Endothelial cell of umbilical vein (primary cell): ENCODE results near the gene SFMBT2.

Experiments
- EZH2 ChIP-seq: IDR thresholded peaks from 2 replicates; pipeline ENCODE4 v1.6.1; 2012; ENCODE audit warnings: borderline replicate concordance, low read depth, mild to moderate bottlenecking, moderate library complexity, low read length, inconsistent platforms; ENCODE audit not compliant: severe bottlenecking
- GATA2 ChIP-seq: IDR thresholded peaks from 2 replicates; pipeline ENCODE4 v1.7.0; 2011; ENCODE audit warnings: low read depth, mild to moderate bottlenecking, moderate library complexity, mixed read lengths, low read length; ENCODE audit not compliant: insufficient read length, insufficient read depth
- JUN ChIP-seq: IDR thresholded peaks from 2 replicates; pipeline ENCODE4 v1.6.1; 2011; ENCODE audit warnings: borderline replicate concordance, low read depth; ENCODE audit not compliant: insufficient read length, insufficient read depth
- MYC ChIP-seq: IDR thresholded peaks from one replicate; pipeline ENCODE4 v1.6.1; 2011; ENCODE audit warnings: mild to moderate bottlenecking, low read depth, low read length
- POLR2A ChIP-seq: IDR thresholded peaks from 2 replicates; pipeline ENCODE4 v1.6.1; 2012; ENCODE audit warnings: low read depth, mild to moderate bottlenecking, control low read depth, low read length
- POLR2AphosphoS5 ChIP-seq: IDR thresholded peaks from 2 replicates; pipeline ENCODE4 v1.6.1; 2012; ENCODE audit warnings: low read depth, mild to moderate bottlenecking, control low read depth, low read length, moderate library complexity; ENCODE audit not compliant: insufficient read depth
- TF ChIP-seq, protein P1 (sequence below), 2 donors: IDR thresholded peaks; 1 replicate in 1 of 2; 2 replicates in 1 of 2; pipeline ENCODE4 v1.5.1; 2011; ENCODE audit warnings: low read length in 2 of 2, mild to moderate bottlenecking in 2 of 2, moderate library complexity in 2 of 2, control low read depth in 1 of 2, inconsistent platforms in 1 of 2, low read depth in 1 of 2; ENCODE audit not compliant: insufficient read depth in 1 of 2; ENCODE audit errors: extremely low read depth in 1 of 2
- TF ChIP-seq, protein P2 (sequence below): IDR thresholded peaks from 2 replicates; pipeline ENCODE4 v1.6.1; 2011; ENCODE audit not compliant: insufficient read depth, insufficient read length

DNA sequence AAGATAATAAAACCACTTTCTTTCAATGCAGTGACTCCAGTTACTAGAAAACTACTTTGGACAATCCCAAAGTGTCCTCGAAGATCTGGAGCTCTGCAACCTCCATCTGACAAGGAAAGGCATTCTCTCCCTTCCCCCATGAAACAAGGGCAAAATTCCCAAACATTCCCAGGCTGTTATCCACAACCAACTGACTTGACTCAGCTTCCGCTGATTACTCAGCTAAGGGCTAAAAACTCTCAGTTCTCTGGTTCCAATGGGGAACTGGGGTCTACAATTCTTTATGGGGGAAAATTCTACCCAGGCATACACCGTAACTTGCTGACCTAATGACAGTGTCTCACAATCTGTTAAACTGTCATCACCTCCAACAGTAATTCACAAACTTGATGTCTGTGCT is 48.4 kb downstream of the SFMBT2 start:
- TF ChIP-seq, protein P1, sequence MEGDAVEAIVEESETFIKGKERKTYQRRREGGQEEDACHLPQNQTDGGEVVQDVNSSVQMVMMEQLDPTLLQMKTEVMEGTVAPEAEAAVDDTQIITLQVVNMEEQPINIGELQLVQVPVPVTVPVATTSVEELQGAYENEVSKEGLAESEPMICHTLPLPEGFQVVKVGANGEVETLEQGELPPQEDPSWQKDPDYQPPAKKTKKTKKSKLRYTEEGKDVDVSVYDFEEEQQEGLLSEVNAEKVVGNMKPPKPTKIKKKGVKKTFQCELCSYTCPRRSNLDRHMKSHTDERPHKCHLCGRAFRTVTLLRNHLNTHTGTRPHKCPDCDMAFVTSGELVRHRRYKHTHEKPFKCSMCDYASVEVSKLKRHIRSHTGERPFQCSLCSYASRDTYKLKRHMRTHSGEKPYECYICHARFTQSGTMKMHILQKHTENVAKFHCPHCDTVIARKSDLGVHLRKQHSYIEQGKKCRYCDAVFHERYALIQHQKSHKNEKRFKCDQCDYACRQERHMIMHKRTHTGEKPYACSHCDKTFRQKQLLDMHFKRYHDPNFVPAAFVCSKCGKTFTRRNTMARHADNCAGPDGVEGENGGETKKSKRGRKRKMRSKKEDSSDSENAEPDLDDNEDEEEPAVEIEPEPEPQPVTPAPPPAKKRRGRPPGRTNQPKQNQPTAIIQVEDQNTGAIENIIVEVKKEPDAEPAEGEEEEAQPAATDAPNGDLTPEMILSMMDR (IDR thresholded peaks at IDR 0.05; ENCODE audit: extremely low read depth in 1 of 2, insufficient read depth in 1 of 2, low read depth in 1 of 2, low read length in 2 of 2), result no peak
- no peak for TF ChIP-seq JUN
- no peak for TF ChIP-seq EZH2
- TF ChIP-seq POLR2AphosphoS5, result no peak
- TF ChIP-seq POLR2A, result no peak
- TF ChIP-seq, protein P2, sequence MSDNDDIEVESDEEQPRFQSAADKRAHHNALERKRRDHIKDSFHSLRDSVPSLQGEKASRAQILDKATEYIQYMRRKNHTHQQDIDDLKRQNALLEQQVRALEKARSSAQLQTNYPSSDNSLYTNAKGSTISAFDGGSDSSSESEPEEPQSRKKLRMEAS, result no peak
- TF ChIP-seq GATA2, result no peak
- TF ChIP-seq MYC, result no peak
